Ovary (tissue), 3 donors: ENCODE results near the gene EFEMP2.

Experiments used
- EP300 ChIP-seq: sonication (generic); formaldehyde crosslinking; IDR thresholded peaks from one replicate; pipeline ENCODE4 v1.6.1; 2017; ENCODE audit warnings: antibody characterized with exemption
- POLR2A ChIP-seq: fragments of 450-650 bp; IDR thresholded peaks from one replicate; pipeline ENCODE4 v1.6.1; 2017; ENCODE audit warnings: antibody characterized with exemption, mild to moderate bottlenecking, moderate library complexity
- TF ChIP-seq, protein P1 (sequence below), 3 donors: fragments of 450-650 bp in 2 of 3; fragments of 200-600 bp in 1 of 3; IDR thresholded peaks; one replicate each; pipeline versions ENCODE4 v1.5.1 to v1.8.0; 2016 to 2022; ENCODE audit warnings: antibody characterized with exemption in 3 of 3, mild to moderate bottlenecking in 1 of 3
- donor health status: DM: no; HTN: no; CAD: no.

DNA sequence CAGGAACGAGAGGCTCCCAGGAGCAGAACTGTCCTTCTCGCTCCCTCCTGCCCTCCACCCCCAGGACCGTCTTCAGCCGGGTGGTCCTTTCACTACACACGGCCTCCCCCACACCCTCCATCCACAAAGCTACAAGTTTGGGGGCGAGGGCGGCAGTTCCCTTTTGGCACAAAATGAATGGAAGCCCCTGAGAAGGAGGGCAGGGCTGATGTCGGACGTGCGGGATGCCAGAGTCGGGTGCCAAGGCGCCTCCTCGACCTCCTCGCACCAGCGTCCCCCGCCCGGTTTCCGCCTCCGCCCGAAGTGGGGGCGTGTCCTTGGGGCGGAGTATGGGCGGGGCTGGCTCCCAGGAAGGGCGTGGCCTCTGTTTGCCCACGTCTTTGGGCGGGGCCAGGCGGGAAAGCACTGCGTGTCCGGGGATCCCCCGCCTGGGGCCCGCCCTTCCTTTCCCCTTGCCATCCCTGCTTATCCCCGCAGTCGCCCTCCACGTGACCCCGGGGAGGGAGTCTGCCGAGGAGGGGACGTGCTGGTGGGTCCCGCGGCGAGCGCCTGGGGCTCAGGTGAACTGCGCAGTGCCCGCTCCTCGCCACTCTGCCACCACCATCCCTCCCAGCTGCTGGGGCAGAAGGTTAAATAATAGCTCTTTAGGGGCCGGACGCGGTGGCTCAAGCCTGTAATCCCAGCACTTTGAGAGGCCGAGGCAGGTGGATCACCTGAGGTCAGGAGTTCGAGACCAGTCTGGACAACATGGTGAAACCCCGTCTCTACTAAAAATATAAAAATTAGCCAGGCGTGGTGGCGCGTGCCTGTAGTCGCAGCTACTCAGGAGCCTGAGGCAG is 937 bp upstream of the EFEMP2 start:
- TF ChIP-seq, protein P1, sequence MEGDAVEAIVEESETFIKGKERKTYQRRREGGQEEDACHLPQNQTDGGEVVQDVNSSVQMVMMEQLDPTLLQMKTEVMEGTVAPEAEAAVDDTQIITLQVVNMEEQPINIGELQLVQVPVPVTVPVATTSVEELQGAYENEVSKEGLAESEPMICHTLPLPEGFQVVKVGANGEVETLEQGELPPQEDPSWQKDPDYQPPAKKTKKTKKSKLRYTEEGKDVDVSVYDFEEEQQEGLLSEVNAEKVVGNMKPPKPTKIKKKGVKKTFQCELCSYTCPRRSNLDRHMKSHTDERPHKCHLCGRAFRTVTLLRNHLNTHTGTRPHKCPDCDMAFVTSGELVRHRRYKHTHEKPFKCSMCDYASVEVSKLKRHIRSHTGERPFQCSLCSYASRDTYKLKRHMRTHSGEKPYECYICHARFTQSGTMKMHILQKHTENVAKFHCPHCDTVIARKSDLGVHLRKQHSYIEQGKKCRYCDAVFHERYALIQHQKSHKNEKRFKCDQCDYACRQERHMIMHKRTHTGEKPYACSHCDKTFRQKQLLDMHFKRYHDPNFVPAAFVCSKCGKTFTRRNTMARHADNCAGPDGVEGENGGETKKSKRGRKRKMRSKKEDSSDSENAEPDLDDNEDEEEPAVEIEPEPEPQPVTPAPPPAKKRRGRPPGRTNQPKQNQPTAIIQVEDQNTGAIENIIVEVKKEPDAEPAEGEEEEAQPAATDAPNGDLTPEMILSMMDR (IDR thresholded peaks at IDR 0.05) = no peak
- TF ChIP-seq POLR2A (peak; percentile 90), EP300 (peak; percentile 68)
